HG02840 (cell line): ENCODE measurements around the gene CCDC68.
"Not testable (repeated sequence)": the region's sequence is repeated elsewhere in the genome, so short reads cannot be mapped to it uniquely, and the experiment has no call there.

Experiments used
- ATAC-seq: cut with Tn5 transposase; IDR thresholded peaks from one replicate; pipeline ENCODE4 v1.9.1; 2021; ENCODE audit warnings: mild to moderate bottlenecking, moderate library complexity, moderate number of reproducible peaks; ENCODE audit not compliant: unreplicated experiment, low FRiP score

The CCDC68 gene, protein sequence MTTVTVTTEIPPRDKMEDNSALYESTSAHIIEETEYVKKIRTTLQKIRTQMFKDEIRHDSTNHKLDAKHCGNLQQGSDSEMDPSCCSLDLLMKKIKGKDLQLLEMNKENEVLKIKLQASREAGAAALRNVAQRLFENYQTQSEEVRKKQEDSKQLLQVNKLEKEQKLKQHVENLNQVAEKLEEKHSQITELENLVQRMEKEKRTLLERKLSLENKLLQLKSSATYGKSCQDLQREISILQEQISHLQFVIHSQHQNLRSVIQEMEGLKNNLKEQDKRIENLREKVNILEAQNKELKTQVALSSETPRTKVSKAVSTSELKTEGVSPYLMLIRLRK

DNA sequence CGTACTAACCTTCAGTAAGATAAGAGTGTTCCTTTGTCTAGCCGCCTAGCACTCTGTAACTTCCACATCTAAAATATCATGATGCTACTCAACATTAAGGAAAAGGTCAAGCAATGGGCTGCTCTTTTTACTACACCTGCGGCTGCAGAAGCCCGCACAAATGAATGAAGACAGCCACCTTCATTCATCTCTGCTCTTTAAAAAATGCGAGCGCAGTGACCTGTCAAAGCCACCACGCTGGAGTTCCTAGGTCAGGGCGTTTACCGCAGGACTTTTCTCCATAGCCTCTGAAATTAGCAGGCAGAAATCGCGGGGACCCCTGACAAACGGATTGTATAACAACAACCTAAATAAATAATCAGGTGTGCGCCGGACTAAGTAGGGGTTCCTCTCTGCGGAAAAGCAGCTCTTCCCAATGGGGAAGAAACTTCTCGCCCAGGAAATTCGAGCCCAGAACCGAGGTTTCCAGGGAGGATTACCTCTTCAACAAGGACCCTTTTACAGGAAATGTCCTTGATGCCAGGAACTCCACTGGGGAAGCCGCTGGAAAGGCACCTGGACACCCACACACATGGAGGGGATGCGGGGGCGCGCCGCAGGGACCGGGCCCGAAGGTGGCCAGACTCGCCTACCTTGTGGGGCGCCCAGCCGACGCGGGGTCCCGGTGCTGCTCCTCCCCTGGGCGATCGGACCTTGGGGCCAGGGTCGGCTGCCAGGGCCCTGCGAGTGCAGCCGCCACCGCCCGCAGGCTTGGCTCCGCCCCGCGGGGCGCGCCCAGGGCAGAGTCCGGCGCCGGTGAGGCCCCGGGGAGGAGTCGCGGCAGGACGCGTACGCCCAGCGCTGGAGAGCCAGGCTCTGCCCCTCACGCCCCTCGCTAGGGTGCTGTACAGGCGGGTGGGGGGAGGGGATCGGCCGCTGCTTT is at the start of gene CCDC68:
Gene CCDC68 (minus strand): TSS at position 758 of the 922 bp plus-strand sequence. CDS start 16,670 bp downstream, outside the sequence.
- ATAC-seq = no peak

- ATAC-seq = no peak
Measured at GRCh38 chr18:55007602-55008001, 48.3 kb upstream of the CCDC68 start.

- no peak for ATAC-seq
Measured at GRCh38 chr18:55003695-55004094, 44.4 kb upstream of the CCDC68 start.

GRCh38 chr18:55002261-55002660 is 43.0 kb upstream of the CCDC68 start:
- no peak for ATAC-seq

DNA sequence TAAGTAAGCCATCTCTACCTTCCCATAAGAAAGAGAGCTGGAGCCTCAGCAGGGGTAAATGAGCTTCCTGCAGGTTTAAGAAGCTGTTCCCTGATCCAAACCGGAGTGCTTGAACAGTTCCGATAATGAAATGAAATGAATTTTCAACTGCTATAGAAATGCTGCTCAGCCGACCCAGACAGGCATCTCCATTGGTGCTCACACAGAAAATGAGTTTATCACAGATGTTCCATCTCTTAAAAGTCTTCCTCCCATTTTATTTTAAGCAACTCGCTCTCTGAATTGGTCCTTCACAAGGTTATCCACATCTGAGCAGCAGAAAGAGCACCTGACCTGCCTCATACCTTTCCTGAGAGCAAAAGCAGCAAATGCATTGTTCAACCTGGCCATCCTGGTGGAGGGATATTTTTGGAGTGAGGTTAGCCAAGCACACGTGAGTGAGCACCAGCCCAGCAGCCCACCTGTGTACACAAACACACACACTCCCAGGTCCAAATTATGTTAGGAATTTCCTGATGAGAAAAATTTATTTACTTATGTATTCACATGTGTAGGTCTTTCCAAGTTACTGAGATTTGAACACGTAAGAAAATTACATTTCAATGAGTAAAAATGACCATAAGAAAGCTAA is 42.2 kb upstream of the CCDC68 start:
- ATAC-seq = no peak

DNA sequence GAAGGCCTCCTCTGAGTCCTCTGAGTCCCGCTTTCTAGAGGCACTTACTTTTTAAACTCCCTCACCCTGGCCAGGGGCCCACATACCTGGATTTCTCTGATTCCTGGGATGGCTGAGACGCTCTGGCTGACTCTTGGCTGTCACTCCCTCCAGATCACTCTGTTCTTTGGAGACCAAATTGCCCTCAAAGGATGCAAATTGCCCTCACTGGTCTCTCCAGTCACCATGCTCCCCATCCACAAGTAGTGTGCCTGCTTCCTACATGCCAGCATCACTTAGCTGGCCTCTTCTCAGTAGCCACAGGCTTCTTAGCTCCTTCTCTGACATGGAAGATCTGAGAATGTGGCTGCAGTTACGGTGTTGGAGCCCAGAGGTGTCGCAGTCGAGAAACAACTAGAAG is 41.3 kb upstream of the CCDC68 start:
- ATAC-seq = no peak

DNA sequence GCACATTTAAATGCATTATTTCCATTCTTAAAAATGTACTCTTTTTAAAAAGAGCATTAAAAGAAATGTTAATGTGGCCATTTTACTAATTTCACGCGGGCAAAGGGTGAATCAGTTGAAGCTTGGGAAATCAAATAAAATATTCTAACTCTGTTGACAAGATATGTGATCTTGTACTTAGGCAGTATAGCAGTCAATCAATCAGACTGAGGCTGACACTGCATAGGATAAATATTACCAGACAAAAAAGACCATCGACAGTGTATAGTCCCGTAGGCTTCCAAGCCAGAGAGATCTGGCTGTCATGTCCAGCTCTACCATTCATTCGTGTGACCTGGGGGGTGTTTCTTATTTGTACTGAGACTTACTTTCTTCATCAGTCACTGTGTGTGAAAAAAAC is 39.8 kb upstream of the CCDC68 start:
- no peak for ATAC-seq

- no peak for ATAC-seq
Measured at GRCh38 chr18:54995421-54996143, 36.3 kb upstream of the CCDC68 start.

GRCh38 chr18:54991981-54992380 is 32.7 kb upstream of the CCDC68 start:
- no peak for ATAC-seq

DNA sequence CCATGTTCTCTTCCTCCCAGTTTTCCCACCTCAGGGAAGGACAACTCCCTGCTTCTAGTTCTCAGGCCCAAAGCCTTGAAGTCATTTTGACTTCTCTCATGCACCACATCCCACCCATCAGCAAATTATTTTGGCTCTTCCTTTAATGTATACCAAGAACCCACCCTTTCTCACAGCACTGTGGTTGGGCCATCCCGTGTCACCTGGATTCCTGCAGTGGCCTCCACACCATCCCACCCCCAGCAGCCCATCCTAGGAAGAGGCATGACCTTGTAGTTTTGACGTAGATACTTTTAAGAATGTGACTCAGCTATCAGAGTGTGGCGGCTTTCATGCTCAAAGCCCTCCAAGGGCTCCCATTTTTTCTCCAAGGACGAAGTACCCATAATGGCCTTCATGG is 25.6 kb upstream of the CCDC68 start:
- ATAC-seq = no peak

GRCh38 chr18:54983791-54984190 is 24.5 kb upstream of the CCDC68 start:
- no peak for ATAC-seq

- ATAC-seq = peak; percentile 78
Measured at GRCh38 chr18:54983041-54983686, 23.9 kb upstream of the CCDC68 start.

DNA sequence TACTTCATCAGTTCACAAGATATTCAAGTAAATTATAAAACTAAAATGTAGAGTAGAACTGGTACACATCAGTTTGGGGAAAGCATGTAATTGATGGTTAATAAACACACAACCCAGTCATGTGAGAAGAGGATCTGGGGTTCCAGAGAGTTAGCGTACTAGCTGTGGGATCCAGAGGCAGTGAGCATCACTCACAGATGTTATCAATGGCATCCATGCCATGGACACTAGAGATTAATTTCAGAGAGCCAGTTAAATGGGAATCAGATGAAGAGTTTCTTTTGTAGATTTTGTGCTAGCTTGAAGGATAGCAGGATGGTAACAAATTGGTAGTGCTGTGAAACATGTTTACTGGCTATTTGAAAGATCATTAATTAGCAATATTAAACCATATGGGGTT is 21.8 kb upstream of the CCDC68 start:
- no peak for ATAC-seq

GRCh38 chr18:54975598-54975997 is 16.3 kb upstream of the CCDC68 start:
- ATAC-seq = no peak

DNA sequence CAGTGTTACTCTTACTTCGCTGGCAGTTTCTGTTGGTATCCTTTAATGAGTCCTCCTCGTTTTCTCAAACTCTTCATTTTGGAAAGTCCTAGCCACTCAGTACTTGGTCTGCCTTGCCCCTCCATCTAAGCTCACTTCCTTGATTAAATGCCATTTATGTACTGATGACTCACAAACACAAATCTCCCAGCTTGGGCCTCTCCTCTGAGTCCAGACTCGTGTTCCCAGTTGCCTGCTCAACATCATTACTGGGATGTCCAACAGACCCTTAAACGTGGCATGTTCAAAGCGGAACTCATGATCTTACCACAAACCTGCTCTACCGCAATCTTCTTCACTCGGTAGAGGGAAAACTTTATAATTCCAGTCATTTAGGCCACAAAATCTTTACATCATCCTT is 13.8 kb upstream of the CCDC68 start:
- no peak for ATAC-seq

GRCh38 chr18:54968807-54969206 is 9.5 kb upstream of the CCDC68 start:
- no peak for ATAC-seq

DNA sequence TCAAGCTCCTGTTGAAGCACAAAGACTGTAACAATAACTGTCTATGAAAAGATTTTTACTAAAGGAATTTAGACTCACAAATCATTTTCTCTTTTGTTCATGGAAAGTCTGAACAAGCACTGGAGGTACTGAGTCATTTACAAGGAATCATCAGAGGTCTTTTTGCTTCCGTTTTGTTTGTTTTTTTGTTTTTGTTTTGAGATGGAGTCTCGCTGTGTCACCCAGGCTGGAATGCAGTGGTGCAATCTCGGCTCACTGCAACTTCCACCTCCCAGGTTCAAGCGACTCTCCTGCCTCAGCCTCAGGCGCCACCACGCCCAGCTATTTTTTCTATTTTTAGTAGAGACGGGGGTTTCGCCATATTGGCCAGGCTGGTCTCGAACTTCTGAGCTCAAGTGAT is 9.0 kb upstream of the CCDC68 start:
- ATAC-seq = not testable (repeated sequence)

DNA sequence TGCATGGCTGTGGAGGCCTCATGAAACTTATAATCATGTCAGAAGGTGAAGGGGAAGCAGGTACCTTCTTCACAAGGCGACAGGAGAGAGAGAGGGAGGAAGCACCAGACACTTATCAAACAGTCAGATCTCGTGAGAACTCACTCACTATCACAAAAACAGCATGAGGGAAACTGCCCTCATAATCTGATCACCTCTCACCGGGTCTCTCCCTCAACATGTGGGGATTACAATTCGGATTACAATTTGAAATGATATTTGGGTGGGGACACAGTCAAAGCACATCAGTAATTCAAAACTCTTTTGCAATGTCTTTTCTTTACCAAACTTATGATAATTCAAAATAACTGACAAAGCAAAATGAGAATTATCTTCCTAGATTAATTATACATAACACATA is 8.5 kb upstream of the CCDC68 start:
- ATAC-seq = no peak

GRCh38 chr18:54964741-54965140 is 5.5 kb upstream of the CCDC68 start:
- no peak for ATAC-seq
